ENCODE measurements around the gene AKAP9. TPM values are rescaled to one million over a fixed set of nuclear protein-coding genes. Genes with fewer than 3 reads are reported as not detected.

Gene AKAP9
- total and polyA plus RNA-seq, 9 of the 15 experiments (the other 6 are each of a cell fraction or from before 2014, with no cell fraction given): 25.5 to 80.9 (median 46.3) TPM

- H3K9me3 ChIP-seq (replicated peaks; ENCODE audit: control insufficient read depth, insufficient read depth, low read depth, low read length): no peaks in the 10 kb centered on the region
- H3K27me3 ChIP-seq (ENCODE audit: control insufficient read depth in 2 of 2, insufficient read depth in 2 of 2, low read length in 2 of 2): no peaks in the 10 kb centered on the region
- peak overlapping the region; percentile 67 for H2AFZ ChIP-seq (ENCODE audit: low read depth, low read length)
- intact Hi-C loops (cut with micrococcal nuclease): no loop called here
- POLR2A ChIA-PET: interaction anchor here (0.5 to 1.2 kb wide), 2 partner anchors 18 to 54 kb away, joined by 3 read pairs; no protein-coding TSS in a partner anchor
- H3K79me2 ChIP-seq (ENCODE audit: control insufficient read depth, insufficient read depth, low read length): no peaks in the 10 kb centered on the region
- no TSS peak for BruUV-seq (replicated peaks)
- CTCF ChIA-PET (ENCODE audit: low intra/inter-chr PET ratio): no interaction called here
- peak; percentile 73 for ATAC-seq
- in situ Hi-C loops (cut with MboI): no loop called here
- H3K9ac ChIP-seq (ENCODE audit: insufficient read depth in 1 of 2, low read depth in 2 of 2, low read length in 2 of 2): peak overlapping the region in 1 of 2 experiments; percentile 14; a peak in 2 of 4 replicates
- peak overlapping the region; percentile 2; the same call in 1 of the 2 replicates for H3K4me2 ChIP-seq (ENCODE audit: insufficient read depth, low read length)
- WGBS (ENCODE audit: insufficient coverage, low coverage, missing lambda C conversion rate): 0% methylated on average over 1 of the region's 1 CpG
- H3K4me1 ChIP-seq (replicated peaks in 1 of 2; ENCODE audit: control insufficient read depth in 2 of 2, insufficient read depth in 2 of 2, low read length in 2 of 2): peaks cover 0 to 24% of the 10 kb centered on the region in 2 experiments; a peak in 3 of 5 replicates
- no peaks in the 10 kb centered on the region for H3K9me1 ChIP-seq (ENCODE audit: control insufficient read depth, insufficient read depth, low read length)
- peak overlapping the region; percentile 35; the same call in 2 of the 3 replicates for H3K27ac ChIP-seq (ENCODE audit: extremely low read depth, low read depth, low read length)
- peak in 2 of 4 experiments; percentile 48 to 58 for DNase-seq (ENCODE audit: extremely low read depth in 1 of 4, low spot score in 3 of 4)
- no peak overlapping the region for H3K4me3 ChIP-seq
- no peaks in the 10 kb centered on the region for H3K36me3 ChIP-seq (ENCODE audit: control insufficient read depth, insufficient read depth, low read length)
- no peaks in the 10 kb centered on the region for H4K20me1 ChIP-seq (replicated peaks; ENCODE audit: control insufficient read depth, insufficient read depth, low read length)
- peak; percentile 48 for FAIRE-seq
- TF ChIP-seq BHLHE40 (IDR thresholded peaks at IDR 0.05; ENCODE audit: low read length) (no peak), ZNF165 (CRISPR knock-in tag; IDR thresholded peaks at IDR 0.05; ENCODE audit: borderline replicate concordance) (no peak), ZNF316 (IDR thresholded peaks at IDR 0.05) (peak; percentile 78), CBX5 (IDR thresholded peaks at IDR 0.05; ENCODE audit: borderline replicate concordance, low read depth) (no peak), SMARCA4 (IDR thresholded peaks at IDR 0.05) (peak; percentile 71), NELFE (IDR thresholded peaks at IDR 0.05; ENCODE audit: insufficient read depth, insufficient read length) (no peak), CREBBP (IDR thresholded peaks at IDR 0.05; ENCODE audit: low read depth, low read length) (no peak), ZEB2 (IDR thresholded peaks at IDR 0.05) (no peak), MAFK (IDR thresholded peaks at IDR 0.05; ENCODE audit: low read length) (peak; percentile 42; the same call in 1 of the 2 replicates), GTF2F1 (IDR thresholded peaks at IDR 0.05; ENCODE audit: low read depth, low read length) (no peak), POLR2AphosphoS5 (IDR thresholded peaks at IDR 0.05; ENCODE audit: control insufficient read depth, insufficient read depth, low read depth, low read length) (no peak), PTTG1 (tag; IDR thresholded peaks at IDR 0.05; ENCODE audit: low read depth) (no peak), BCL6 (CRISPR knock-in tag; IDR thresholded peaks at IDR 0.05) (no peak), RUNX1 (IDR thresholded peaks at IDR 0.05; ENCODE audit: low read depth) (no peak), NFRKB (IDR thresholded peaks at IDR 0.05; ENCODE audit: low read depth) (peak; percentile 50; the same call in 1 of the 2 replicates), DACH1 (IDR thresholded peaks at IDR 0.05; ENCODE audit: partially characterized antibody) (peak; percentile 50), ZBTB9 (CRISPR knock-in tag; IDR thresholded peaks at IDR 0.05) (no peak), RBBP5 (IDR thresholded peaks at IDR 0.05; ENCODE audit: borderline replicate concordance, insufficient read depth, low read length, poor library complexity, severe bottlenecking) (no peak), NFE2 (IDR thresholded peaks at IDR 0.05; ENCODE audit: low read depth) (peak; percentile 82), ARID2 (IDR thresholded peaks at IDR 0.05) (no peak), CBFA2T2 (conservative IDR thresholded peaks at IDR 0.05) (peak; percentile 70), TRIM24 (IDR thresholded peaks at IDR 0.05) (no peak; a peak in 1 of 4 replicates), PHF20 (IDR thresholded peaks at IDR 0.05; ENCODE audit: partially characterized antibody) (no peak)
Measured at GRCh38 chr7:91894781-91895480, 45.7 kb upstream of the AKAP9 start.
